ENCODE results near the gene MINK1.
A peak's percentile ranks its signal among the peaks of the same experiment; 100 is the strongest.

The MINK1 gene

DNA sequence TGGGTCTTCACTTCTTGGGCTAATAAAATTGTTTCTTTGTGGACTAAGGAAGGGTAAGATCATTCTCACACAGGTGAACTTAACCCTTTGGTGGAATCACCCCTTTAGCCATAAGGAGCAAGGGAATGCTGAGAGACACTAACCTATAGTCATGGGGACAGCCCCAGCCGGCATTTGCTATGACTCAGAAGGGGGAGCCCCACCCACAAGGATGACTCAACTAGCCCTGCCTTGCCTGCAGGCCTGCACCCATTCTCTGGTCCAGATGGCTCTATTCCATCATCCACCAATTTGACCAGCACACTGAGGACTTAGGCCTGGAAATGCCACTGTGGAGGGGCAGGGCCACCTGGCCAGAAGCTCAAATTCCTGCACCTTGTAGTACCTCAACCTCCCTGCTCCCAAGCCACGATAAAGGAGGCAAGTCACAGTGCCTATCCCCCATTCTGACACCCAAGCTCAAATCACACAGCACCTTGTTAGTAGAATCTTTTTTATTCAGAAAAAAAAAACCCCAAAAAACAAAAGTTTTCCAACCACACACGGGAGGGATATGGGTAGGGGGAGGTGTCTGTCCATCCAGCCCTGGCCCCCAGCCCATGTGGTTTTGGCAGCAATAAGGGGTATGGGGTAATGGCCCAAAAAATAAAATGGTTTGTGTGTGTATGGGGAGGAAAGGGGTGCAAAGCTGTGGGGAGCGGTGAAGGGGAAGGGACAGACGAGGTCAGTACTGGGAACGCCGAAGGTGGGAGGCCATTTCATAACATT is 112.2 kb downstream of the MINK1 start:
- peak overlapping the region; percentile 95 for H3K4me3 Mint-ChIP-seq
- peaks cover 71% of the 10 kb centered on the region for H3K4me1 Mint-ChIP-seq
- H3K27ac Mint-ChIP-seq, result peak overlapping the region; percentile 92
- H3K9me3 Mint-ChIP-seq, result no peaks in the 10 kb centered on the region
- H3K27me3 Mint-ChIP-seq, result no peaks in the 10 kb centered on the region
- peak; percentile 47 for ATAC-seq
- peaks cover 66% of the 10 kb centered on the region for H3K36me3 Mint-ChIP-seq

DNA sequence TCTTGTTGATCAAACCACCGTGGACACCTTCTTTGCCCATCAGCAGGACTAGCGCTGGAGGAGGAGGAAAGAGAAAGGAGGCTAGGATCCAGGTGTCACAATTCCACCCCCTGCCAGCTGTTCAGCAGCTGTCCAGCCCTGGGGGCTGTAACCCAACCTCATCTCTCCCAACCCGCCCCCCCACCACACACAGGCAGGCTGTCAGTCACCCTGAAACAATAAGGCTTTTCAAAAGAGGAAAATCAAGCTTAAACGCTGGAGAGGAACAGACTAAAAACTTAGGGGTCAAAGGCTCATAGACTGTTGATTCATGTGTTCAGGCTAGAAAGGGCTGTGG is 112.8 kb downstream of the MINK1 start:
- H3K27me3 Mint-ChIP-seq, result no peaks in the 10 kb centered on the region
- ATAC-seq, result no peak
- H3K36me3 Mint-ChIP-seq, result peaks cover 62% of the 10 kb centered on the region
- peak overlapping the region; percentile 95 for H3K4me3 Mint-ChIP-seq
- H3K9me3 Mint-ChIP-seq, result no peaks in the 10 kb centered on the region
- H3K27ac Mint-ChIP-seq, result peak overlapping the region; percentile 92
- H3K4me1 Mint-ChIP-seq, result peaks cover 75% of the 10 kb centered on the region

DNA sequence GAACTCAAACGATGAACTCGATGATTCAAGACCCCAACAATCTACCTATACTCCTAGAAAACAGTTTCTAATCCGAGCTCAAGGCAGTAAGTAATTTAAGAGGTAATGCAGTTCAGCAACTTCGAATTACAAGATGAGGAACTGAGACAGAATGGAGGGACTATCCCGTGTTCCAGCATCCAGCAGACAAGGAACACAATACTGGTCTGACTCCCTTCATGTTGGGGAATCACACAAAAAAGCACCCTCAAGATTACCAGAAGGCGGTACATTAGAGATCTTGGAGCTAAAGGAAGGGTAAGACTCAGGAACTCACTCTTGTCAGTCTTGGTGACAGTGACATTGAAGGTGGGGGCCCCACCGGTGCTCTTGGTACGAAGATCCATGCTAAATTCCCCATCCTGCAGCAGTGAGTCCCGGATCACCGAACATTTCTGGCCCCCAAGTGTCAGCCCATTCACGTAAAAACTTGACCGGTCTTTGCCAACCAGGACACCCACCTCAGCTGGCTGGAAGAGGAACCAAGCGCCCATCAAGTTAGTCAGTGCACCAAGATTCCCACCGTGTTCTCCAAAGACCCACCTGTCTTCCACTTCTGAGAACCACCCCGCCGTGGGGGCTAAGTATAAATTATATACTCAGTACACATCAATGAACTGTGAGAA is 113.3 kb downstream of the MINK1 start:
- Mint-ChIP-seq H3K27me3 (no peaks in the 10 kb centered on the region), H3K9me3 (no peaks in the 10 kb centered on the region), H3K4me1 (peaks cover 75% of the 10 kb centered on the region), H3K4me3 (peak overlapping the region; percentile 95), H3K27ac (peak overlapping the region; percentile 92), H3K36me3 (peaks cover 57% of the 10 kb centered on the region)
- ATAC-seq, result no peak

DNA sequence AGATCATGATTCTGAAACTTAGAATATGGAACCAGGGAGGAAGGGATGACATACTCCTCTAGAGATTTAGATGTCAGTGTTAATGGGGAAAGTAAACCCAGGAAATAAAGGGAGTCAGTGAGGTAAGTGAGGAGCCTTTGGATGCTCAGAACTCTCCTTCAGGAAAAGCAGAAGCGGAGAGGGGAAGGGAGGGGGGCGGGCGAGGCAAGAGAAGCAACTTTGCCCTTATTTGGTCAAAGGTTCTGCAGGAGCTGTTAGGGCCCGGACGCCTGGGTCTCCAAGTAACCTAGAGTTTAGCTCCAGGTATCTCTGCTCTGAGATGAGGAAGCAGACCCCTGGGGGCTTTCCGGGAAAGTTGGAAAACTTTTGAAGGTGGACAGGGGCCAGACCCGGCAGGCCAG is 113.9 kb downstream of the MINK1 start:
- Mint-ChIP-seq H3K9me3 (no peaks in the 10 kb centered on the region), H3K4me3 (peak overlapping the region; percentile 95), H3K27ac (peak overlapping the region; percentile 92), H3K36me3 (peaks cover 51% of the 10 kb centered on the region), H3K4me1 (peaks cover 75% of the 10 kb centered on the region), H3K27me3 (no peaks in the 10 kb centered on the region)
- ATAC-seq, result no peak

All from stimulated activated memory B cell treated with anti-CD40 and anti-IgM and Interleukin-4, amounts not matched to agents 10 μg/mL and 1 μg/mL and 100 μg/mL, for 72 hours (primary cell).